ENCODE results near the gene RPRD1B.

Gene RPRD1B

DNA sequence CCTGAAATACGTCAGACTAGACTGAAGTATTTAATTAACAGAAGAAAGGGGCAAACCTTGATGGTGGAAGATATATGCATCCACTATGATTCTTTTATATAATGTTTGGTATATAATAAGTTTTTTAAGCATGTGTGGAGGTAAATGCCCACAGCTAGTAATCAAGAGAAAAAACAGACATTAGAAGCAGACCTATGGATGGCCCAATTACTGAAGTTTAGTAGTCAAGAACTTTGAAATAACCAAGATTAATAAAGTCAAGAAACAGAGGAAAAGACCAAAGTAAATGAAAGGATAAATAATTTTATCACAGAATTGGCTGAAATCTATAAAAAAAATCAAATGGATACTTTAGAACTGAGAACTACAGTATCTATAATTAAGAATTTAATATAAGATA is 15.6 kb upstream of the RPRD1B start:
- Histone ChIP-seq H3K9me3 (ENCODE audit: control insufficient read depth in 2 of 2, low read length in 2 of 2) (no peaks in the 10 kb centered on the region), H3K9ac (ENCODE audit: low read depth in 1 of 2, low read length in 2 of 2) (no peak overlapping the region), H3K4me3 (ENCODE audit: low read length in 2 of 2) (no peak overlapping the region), H3K27ac (ENCODE audit: low read depth in 2 of 2, low read length in 2 of 2) (no peak overlapping the region), H3K4me1 (ENCODE audit: control insufficient read depth in 2 of 2, insufficient read depth in 2 of 2, low read length in 2 of 2) (peaks cover 0 to 4% of the 10 kb centered on the region in 2 donors), H3K27me3 (ENCODE audit: control insufficient read depth in 2 of 2, insufficient read depth in 2 of 2, low read length in 2 of 2) (no peaks in the 10 kb centered on the region), H3K36me3 (ENCODE audit: control insufficient read depth in 2 of 2, insufficient read depth in 2 of 2, low read length in 2 of 2) (peaks cover 26 to 33% of the 10 kb centered on the region in 2 donors)

DNA sequence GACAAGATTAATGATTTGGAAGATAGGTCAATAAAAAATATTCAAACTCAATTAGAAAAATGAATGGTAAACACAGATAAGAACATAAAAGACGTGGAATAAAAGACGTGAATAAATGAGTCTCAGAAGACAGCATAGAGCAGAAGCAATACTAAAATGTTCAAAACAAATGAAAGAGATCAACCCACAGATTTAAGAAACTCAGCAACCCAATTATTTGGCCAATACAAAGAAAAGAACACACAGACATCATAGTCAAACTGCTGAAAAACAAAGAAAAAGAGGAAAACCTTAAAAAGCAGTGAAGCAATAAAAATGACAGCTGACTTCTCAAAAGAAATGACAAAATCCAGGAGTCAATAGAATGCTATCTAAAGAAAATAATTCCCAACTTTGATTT is 15.2 kb upstream of the RPRD1B start:
- Histone ChIP-seq H3K9me3 (ENCODE audit: control insufficient read depth in 2 of 2, low read length in 2 of 2) (no peaks in the 10 kb centered on the region), H3K4me1 (ENCODE audit: control insufficient read depth in 2 of 2, insufficient read depth in 2 of 2, low read length in 2 of 2) (peaks cover 0 to 4% of the 10 kb centered on the region in 2 donors), H3K36me3 (ENCODE audit: control insufficient read depth in 2 of 2, insufficient read depth in 2 of 2, low read length in 2 of 2) (peaks cover 22 to 29% of the 10 kb centered on the region in 2 donors), H3K9ac (ENCODE audit: low read depth in 1 of 2, low read length in 2 of 2) (no peak overlapping the region), H3K27me3 (ENCODE audit: control insufficient read depth in 2 of 2, insufficient read depth in 2 of 2, low read length in 2 of 2) (no peaks in the 10 kb centered on the region), H3K27ac (ENCODE audit: low read depth in 2 of 2, low read length in 2 of 2) (no peak overlapping the region), H3K4me3 (ENCODE audit: low read length in 2 of 2) (no peak overlapping the region)

DNA sequence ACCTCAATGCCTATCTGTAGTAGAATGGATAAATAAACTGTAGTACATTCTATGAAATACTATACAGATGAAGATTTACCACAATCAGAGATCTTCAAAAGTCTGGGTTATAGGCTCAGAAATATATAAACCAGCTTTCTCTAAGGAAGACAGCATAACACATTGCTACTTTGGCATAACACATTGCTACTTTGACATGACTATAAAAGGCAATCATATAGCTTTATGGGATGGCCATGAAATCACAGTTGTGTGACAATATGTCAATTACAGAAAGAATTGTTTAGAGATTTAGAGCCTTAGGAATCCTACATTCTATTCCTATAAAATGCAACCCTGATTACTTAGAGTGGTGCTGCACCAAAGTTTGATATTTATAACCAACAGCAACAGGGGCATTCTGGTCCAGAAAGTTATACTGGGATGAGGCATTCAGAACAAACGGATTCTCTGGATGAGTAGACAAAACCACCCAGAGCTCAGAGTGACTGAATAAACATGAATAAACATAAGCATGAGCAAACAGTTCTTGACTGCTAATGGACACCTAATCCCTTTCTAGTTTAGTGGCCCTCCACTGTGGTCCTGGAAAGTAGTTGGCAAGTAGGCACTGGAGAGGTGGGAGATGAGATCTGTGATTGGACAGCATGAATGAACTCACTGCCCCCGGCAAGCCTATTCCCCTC is 12.3 kb upstream of the RPRD1B start:
- Histone ChIP-seq H3K9me3 (ENCODE audit: control insufficient read depth in 2 of 2, low read length in 2 of 2) (no peaks in the 10 kb centered on the region), H3K4me3 (ENCODE audit: low read length in 2 of 2) (no peak overlapping the region), H3K4me1 (ENCODE audit: control insufficient read depth in 2 of 2, insufficient read depth in 2 of 2, low read length in 2 of 2) (peaks cover 0 to 4% of the 10 kb centered on the region in 2 donors), H3K27me3 (ENCODE audit: control insufficient read depth in 2 of 2, insufficient read depth in 2 of 2, low read length in 2 of 2) (no peaks in the 10 kb centered on the region), H3K27ac (ENCODE audit: low read depth in 2 of 2, low read length in 2 of 2) (peak overlapping the region in 1 of 2 donors; percentile 4), H3K36me3 (ENCODE audit: control insufficient read depth in 2 of 2, insufficient read depth in 2 of 2, low read length in 2 of 2) (peaks cover 11 to 21% of the 10 kb centered on the region in 2 donors), H3K9ac (ENCODE audit: low read depth in 1 of 2, low read length in 2 of 2) (no peak overlapping the region)

DNA sequence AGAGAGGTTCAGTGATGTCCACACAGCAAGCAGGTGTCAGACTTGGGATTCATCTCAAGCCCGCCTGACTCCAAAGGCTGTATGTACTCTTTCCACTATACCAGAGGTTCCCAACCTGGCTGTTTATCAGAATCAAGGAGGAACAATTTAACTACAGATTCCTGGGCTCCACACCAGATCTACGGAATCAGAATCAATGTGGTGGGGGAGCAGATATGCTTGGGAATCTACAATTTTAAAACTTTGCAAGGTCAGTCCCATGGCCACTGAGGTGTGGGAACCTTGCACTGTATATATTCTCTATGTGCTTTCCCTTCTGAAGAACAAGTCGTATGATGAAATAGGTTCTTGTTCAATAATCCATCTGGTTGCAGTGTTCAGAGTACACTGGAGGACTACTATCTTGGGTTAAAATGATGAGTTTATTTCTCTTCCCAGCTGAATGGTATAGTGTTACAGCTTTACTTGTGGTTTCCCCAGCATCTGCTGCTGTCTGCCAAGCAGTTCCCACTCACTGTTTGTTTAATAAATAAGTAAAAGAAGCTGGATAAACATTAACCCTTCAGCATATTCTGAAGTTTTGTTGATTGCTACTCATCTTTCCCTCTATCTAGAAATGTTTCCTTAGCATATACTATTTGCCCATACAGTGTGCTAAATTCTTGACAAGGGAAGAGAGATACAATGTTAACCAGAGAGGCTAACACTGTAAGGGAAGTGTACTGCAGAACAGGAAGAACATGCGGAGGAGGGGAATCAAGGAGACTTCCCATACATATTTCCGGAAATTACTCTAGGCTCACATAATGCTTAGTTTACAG is 10.2 kb upstream of the RPRD1B start:
- Histone ChIP-seq H3K27me3 (ENCODE audit: control insufficient read depth in 2 of 2, insufficient read depth in 2 of 2, low read length in 2 of 2) (no peaks in the 10 kb centered on the region), H3K4me3 (ENCODE audit: low read length in 2 of 2) (no peak overlapping the region), H3K9me3 (ENCODE audit: control insufficient read depth in 2 of 2, low read length in 2 of 2) (no peaks in the 10 kb centered on the region), H3K27ac (ENCODE audit: low read depth in 2 of 2, low read length in 2 of 2) (peak overlapping the region; percentile 17 to 31), H3K9ac (ENCODE audit: low read depth in 1 of 2, low read length in 2 of 2) (no peak overlapping the region), H3K36me3 (ENCODE audit: control insufficient read depth in 2 of 2, insufficient read depth in 2 of 2, low read length in 2 of 2) (peaks cover 1 to 10% of the 10 kb centered on the region in 2 donors), H3K4me1 (ENCODE audit: control insufficient read depth in 2 of 2, insufficient read depth in 2 of 2, low read length in 2 of 2) (peaks cover 0 to 4% of the 10 kb centered on the region in 2 donors)

DNA sequence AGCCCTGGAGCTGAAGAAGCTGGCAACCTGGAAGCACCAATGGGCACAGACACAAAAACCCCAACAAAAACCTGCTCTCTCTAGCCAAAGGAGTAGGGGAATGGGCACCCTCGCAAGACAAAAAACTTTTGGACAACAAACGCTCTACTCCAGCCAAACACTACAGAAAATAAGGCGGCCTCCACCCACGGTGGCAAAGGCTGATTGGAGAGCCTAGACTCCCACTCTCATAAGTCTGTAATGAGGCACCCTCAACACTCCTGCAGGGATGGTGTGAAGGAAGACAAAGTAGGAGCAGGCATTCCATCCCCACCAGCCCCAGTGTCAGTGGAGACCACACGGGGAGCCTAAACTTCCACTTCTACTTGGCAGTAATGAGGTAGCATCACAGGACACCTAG is 9.1 kb upstream of the RPRD1B start:
- H3K27me3 ChIP-seq (ENCODE audit: control insufficient read depth in 2 of 2, insufficient read depth in 2 of 2, low read length in 2 of 2), result no peaks in the 10 kb centered on the region
- no peak overlapping the region for H3K4me3 ChIP-seq (ENCODE audit: low read length in 2 of 2)
- peaks cover 0 to 4% of the 10 kb centered on the region in 2 donors for H3K4me1 ChIP-seq (ENCODE audit: control insufficient read depth in 2 of 2, insufficient read depth in 2 of 2, low read length in 2 of 2)
- H3K9me3 ChIP-seq (ENCODE audit: control insufficient read depth in 2 of 2, low read length in 2 of 2), result no peaks in the 10 kb centered on the region
- no peak overlapping the region for H3K27ac ChIP-seq (ENCODE audit: low read depth in 2 of 2, low read length in 2 of 2)
- H3K9ac ChIP-seq (ENCODE audit: low read depth in 1 of 2, low read length in 2 of 2), result no peak overlapping the region
- peaks cover 0 to 4% of the 10 kb centered on the region in 2 donors for H3K36me3 ChIP-seq (ENCODE audit: control insufficient read depth in 2 of 2, insufficient read depth in 2 of 2, low read length in 2 of 2)

DNA sequence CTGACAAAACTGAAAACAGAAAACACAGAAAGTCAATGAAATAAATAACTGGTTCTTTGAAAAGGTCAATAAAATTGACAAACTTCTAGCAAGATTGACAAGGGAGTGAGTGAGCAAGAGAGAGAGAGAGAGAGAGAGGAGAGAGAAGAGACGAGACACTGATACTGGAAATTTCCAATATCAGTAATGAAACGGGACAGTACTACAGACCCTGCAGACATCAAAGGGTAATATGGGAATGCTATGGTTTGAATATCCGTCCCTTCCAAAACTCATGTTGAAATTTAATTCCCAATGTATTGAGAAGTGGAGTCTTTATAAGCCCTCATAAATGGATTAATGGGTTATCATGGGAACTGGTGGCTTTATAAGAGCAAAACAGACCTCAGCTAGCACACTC is 4.1 kb upstream of the RPRD1B start:
- H3K4me3 ChIP-seq (ENCODE audit: low read length in 2 of 2), result no peak overlapping the region
- H3K27ac ChIP-seq (ENCODE audit: low read depth in 2 of 2, low read length in 2 of 2), result no peak overlapping the region
- H3K9ac ChIP-seq (ENCODE audit: low read depth in 1 of 2, low read length in 2 of 2), result no peak overlapping the region
- H3K36me3 ChIP-seq (ENCODE audit: control insufficient read depth in 2 of 2, insufficient read depth in 2 of 2, low read length in 2 of 2), result peaks cover 0 to 4% of the 10 kb centered on the region in 2 donors
- H3K4me1 ChIP-seq (ENCODE audit: control insufficient read depth in 2 of 2, insufficient read depth in 2 of 2, low read length in 2 of 2), result peaks cover 11 to 16% of the 10 kb centered on the region in 2 donors
- H3K27me3 ChIP-seq (ENCODE audit: control insufficient read depth in 2 of 2, insufficient read depth in 2 of 2, low read length in 2 of 2), result no peaks in the 10 kb centered on the region
- no peaks in the 10 kb centered on the region for H3K9me3 ChIP-seq (ENCODE audit: control insufficient read depth in 2 of 2, low read length in 2 of 2)

DNA sequence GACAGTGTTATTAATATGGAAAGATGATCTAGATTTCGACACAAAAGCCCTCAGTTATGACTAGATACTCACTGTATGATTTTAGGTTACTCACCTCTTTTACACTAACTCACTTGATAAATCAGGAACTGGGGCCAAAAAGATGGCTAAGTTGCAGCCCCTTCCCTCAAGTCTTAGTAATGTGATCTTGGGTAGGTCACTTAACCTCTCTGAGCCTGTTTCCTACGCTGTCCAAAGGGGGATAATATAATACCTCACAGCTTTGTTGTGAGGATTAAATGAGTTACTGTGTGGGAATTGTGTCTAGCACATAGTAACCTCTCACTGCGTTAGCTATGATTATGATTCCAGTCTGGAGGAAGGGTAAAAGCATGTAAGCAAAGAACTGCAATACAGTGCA is 1.6 kb upstream of the RPRD1B start:
- Histone ChIP-seq H3K27me3 (ENCODE audit: control insufficient read depth in 2 of 2, insufficient read depth in 2 of 2, low read length in 2 of 2) (no peaks in the 10 kb centered on the region), H3K27ac (ENCODE audit: low read depth in 2 of 2, low read length in 2 of 2) (no peak overlapping the region), H3K4me3 (ENCODE audit: low read length in 2 of 2) (peak overlapping the region; percentile 90 to 95), H3K9me3 (ENCODE audit: control insufficient read depth in 2 of 2, low read length in 2 of 2) (no peaks in the 10 kb centered on the region), H3K4me1 (ENCODE audit: control insufficient read depth in 2 of 2, insufficient read depth in 2 of 2, low read length in 2 of 2) (peaks cover 23 to 26% of the 10 kb centered on the region in 2 donors), H3K36me3 (ENCODE audit: control insufficient read depth in 2 of 2, insufficient read depth in 2 of 2, low read length in 2 of 2) (no peaks in the 10 kb centered on the region), H3K9ac (ENCODE audit: low read depth in 1 of 2, low read length in 2 of 2) (no peak overlapping the region)

DNA sequence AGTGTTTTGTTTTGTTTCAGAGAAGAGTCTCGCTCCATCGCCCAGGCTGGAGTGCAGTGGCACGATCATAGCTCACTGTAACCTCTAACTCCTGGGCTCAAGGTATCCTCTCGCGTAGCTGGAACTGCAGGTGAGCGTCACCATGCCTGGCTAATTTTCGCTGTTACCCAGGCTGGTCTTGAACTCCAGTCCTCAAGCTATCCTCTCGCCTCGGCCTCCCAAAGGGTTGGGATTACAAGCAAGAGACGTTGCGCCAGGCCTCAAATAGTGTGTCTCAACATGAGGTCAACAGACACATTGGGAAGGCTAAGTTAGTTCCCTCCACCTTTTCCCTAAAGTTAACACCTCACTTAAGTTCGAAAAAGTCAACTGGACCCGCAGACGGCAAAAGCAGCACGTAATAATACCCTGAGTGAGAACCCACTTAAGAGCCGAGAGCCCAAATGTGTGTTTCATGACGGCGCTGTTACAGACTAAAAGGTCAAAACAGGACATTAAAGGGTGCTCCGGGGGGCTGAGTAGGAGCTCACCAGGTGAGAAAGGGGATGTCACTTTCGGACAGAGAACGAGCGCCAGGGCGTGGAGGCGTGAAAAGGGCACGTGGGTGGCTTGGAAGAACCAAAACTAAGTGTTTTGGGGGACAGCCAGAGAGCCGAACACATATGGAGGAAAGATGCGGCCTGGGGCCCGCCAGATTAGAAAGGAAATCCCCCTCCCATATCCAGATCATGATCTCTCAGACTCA is 789 bp upstream of the RPRD1B start:
- Histone ChIP-seq H3K27ac (ENCODE audit: low read depth in 2 of 2, low read length in 2 of 2) (peak overlapping the region; percentile 91 to 94), H3K27me3 (ENCODE audit: control insufficient read depth in 2 of 2, insufficient read depth in 2 of 2, low read length in 2 of 2) (no peaks in the 10 kb centered on the region), H3K4me3 (ENCODE audit: low read length in 2 of 2) (peak overlapping the region; percentile 90 to 95), H3K36me3 (ENCODE audit: control insufficient read depth in 2 of 2, insufficient read depth in 2 of 2, low read length in 2 of 2) (no peaks in the 10 kb centered on the region), H3K9ac (ENCODE audit: low read depth in 1 of 2, low read length in 2 of 2) (peak overlapping the region; percentile 73 to 98), H3K4me1 (ENCODE audit: control insufficient read depth in 2 of 2, insufficient read depth in 2 of 2, low read length in 2 of 2) (peaks cover 23 to 26% of the 10 kb centered on the region in 2 donors), H3K9me3 (ENCODE audit: control insufficient read depth in 2 of 2, low read length in 2 of 2) (no peaks in the 10 kb centered on the region)

DNA sequence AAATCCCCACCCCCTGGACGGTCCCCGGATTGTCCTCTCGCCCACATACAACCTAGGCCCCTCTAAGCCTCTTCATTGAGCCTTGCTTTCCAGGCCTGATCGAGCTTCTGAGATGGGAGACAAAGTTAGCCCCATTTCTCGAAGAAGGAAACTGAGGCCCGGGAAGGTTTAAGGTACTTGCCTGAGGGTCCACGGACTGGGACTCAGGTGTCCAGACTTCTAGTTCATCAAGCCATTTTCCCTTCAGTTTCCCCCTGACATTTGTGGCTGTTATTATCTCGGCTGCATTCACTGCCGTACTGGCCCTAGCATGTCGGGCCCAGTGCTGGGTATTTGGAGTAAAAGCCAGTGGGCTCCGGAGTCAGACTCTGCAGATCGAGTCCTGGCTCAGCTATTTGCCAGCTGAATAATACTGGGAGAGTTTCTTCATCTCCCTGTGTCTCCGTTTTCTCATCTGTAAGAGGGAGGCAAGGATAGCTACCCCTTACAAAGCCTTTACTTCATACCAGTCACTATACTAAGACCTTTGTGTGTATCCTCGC is 633 bp downstream of the RPRD1B start:
- H3K27me3 ChIP-seq (ENCODE audit: control insufficient read depth in 2 of 2, insufficient read depth in 2 of 2, low read length in 2 of 2), result no peaks in the 10 kb centered on the region
- H3K4me1 ChIP-seq (ENCODE audit: control insufficient read depth in 2 of 2, insufficient read depth in 2 of 2, low read length in 2 of 2), result peaks cover 23 to 26% of the 10 kb centered on the region in 2 donors
- peak overlapping the region; percentile 90 to 95 for H3K4me3 ChIP-seq (ENCODE audit: low read length in 2 of 2)
- no peaks in the 10 kb centered on the region for H3K9me3 ChIP-seq (ENCODE audit: control insufficient read depth in 2 of 2, low read length in 2 of 2)
- no peaks in the 10 kb centered on the region for H3K36me3 ChIP-seq (ENCODE audit: control insufficient read depth in 2 of 2, insufficient read depth in 2 of 2, low read length in 2 of 2)
- peak overlapping the region; percentile 73 to 98 for H3K9ac ChIP-seq (ENCODE audit: low read depth in 1 of 2, low read length in 2 of 2)
- H3K27ac ChIP-seq (ENCODE audit: low read depth in 2 of 2, low read length in 2 of 2), result peak overlapping the region; percentile 91 to 94

All from mucosa of rectum (tissue), 2 donors.